Keratinocyte (primary cell): Measurements from ENCODE around the gene ALDH3A1. TPM values are rescaled to one million over a fixed set of nuclear protein-coding genes. Genes with fewer than 3 reads are reported as not detected.

ENCODE experiments used
- DNase-seq: peaks from one replicate; pipeline ENCODE4 v3.0.0-alpha.2; 2011; ENCODE audit warnings: low read depth, missing footprints, low spot score
- FAIRE-seq: peaks from 2 replicates; lab custom pipeline; 2011; peaks lifted over from hg19 to GRCh38; lab: Jason Lieb, UNC
- H2AFZ ChIP-seq: 2 replicates; pipeline ENCODE4 v1.6.0; 2012; ENCODE audit warnings: low read length, control low read depth, inconsistent platforms; ENCODE audit not compliant: control insufficient read depth
- H3K27ac ChIP-seq: 2 replicates; pipeline ENCODE4 v1.5.1; 2011; ENCODE audit warnings: low read length; ENCODE audit not compliant: control insufficient read depth, insufficient read depth
- H3K27me3 ChIP-seq: 3 replicates; pipeline ENCODE4 v1.6.0; 2011; ENCODE audit warnings: low read length; ENCODE audit not compliant: control insufficient read depth, insufficient read depth; ENCODE audit errors: extremely low read depth
- H3K36me3 ChIP-seq, 2 experiments: 2 replicates in 1 of 2; 3 replicates in 1 of 2; pipeline ENCODE4 v1.5.1; 2011; ENCODE audit warnings: low read length in 2 of 2, mild to moderate bottlenecking in 1 of 2; ENCODE audit not compliant: control insufficient read depth in 2 of 2, insufficient read depth in 2 of 2; ENCODE audit errors: extremely low read depth in 1 of 2
- H3K4me1 ChIP-seq: 3 replicates; pipeline ENCODE4 v1.5.1; 2011; ENCODE audit warnings: low read length; ENCODE audit not compliant: control insufficient read depth, insufficient read depth; ENCODE audit errors: extremely low read depth
- H3K4me2 ChIP-seq: 3 replicates; pipeline ENCODE4 v1.6.0; 2011; ENCODE audit warnings: low read depth, low read length; ENCODE audit not compliant: control insufficient read depth, insufficient read depth; ENCODE audit errors: extremely low read depth
- H3K4me3 ChIP-seq, 3 experiments: fragments of 200-600 bp in 1 of 3; sonication (generic) in 1 of 3; 2 replicates in 2 of 3; 3 replicates in 1 of 3; pipeline ENCODE4 v1.5.1; 2011 to 2016; ENCODE audit warnings: low read length in 3 of 3, mild to moderate bottlenecking in 3 of 3, control low read depth in 2 of 3, inconsistent platforms in 1 of 3, low read depth in 1 of 3, mixed read lengths in 1 of 3, mixed run types in 1 of 3, moderate library complexity in 1 of 3; ENCODE audit not compliant: control insufficient read depth in 2 of 3, insufficient read depth in 2 of 3; ENCODE audit errors: extremely low read depth in 1 of 3
- H3K79me2 ChIP-seq: 2 replicates; pipeline ENCODE4 v1.6.0; 2012; ENCODE audit warnings: low read length; ENCODE audit not compliant: control insufficient read depth, insufficient read depth
- H3K9ac ChIP-seq: 3 replicates; pipeline ENCODE4 v1.6.0; 2011; ENCODE audit warnings: low read length; ENCODE audit not compliant: control insufficient read depth, insufficient read depth; ENCODE audit errors: extremely low read depth
- H3K9me1 ChIP-seq: 3 replicates; pipeline ENCODE4 v1.6.0; 2011; ENCODE audit warnings: low read length; ENCODE audit not compliant: control insufficient read depth, insufficient read depth; ENCODE audit errors: extremely low read depth
- H3K9me3 ChIP-seq: 2 replicates; pipeline ENCODE4 v1.5.1; 2012; ENCODE audit warnings: low read depth, low read length; ENCODE audit not compliant: control insufficient read depth
- H4K20me1 ChIP-seq: 3 replicates; pipeline ENCODE4 v1.6.0; 2011; ENCODE audit warnings: low read length; ENCODE audit not compliant: control insufficient read depth, insufficient read depth; ENCODE audit errors: extremely low read depth
- EZH2 ChIP-seq: IDR thresholded peaks from one replicate; pipeline ENCODE4 v1.6.1; 2012; ENCODE audit warnings: inconsistent platforms, mild to moderate bottlenecking, low read length, moderate library complexity
- dilution Hi-C: fragments of 300-500 bp; cut with MboI; formaldehyde crosslinking; loops from one replicate; pipeline ENCODE4 v1.7.0; 2020; ENCODE audit warnings: low sequenced_read_pairs; ENCODE audit not compliant: extremely low pct_ligation_motif_present
- polyA plus RNA-seq, 5 experiments: library from polyadenylated mRNA; depleted of rRNA in 3 of 5; stranded (reverse) in 3 of 5; stranded (forward) in 1 of 5; unstranded in 1 of 5; fragments of >200 nt; gene quantifications; 1 replicate in 1 of 5; 2 replicates in 3 of 5; 3 replicates in 1 of 5; pipeline versions ENCODE4 v1.2.1 to v1.2.3, GENCODE V29; 2011 to 2012; ENCODE audit warnings: missing spikeins in 2 of 5, low read depth in 1 of 5, low replicate concordance in 1 of 5
- TF ChIP-seq, protein P1 (sequence below), 3 experiments: IDR thresholded peaks in 1 of 3; conservative IDR thresholded peaks in 1 of 3; optimal IDR thresholded peaks in 1 of 3; 2 replicates in 2 of 3; 3 replicates in 1 of 3; pipeline versions ENCODE3 to v1.5.1; 2011; ENCODE audit warnings: low read length in 3 of 3, mild to moderate bottlenecking in 3 of 3, moderate library complexity in 2 of 3, control low read depth in 1 of 3, inconsistent platforms in 1 of 3; ENCODE audit not compliant: insufficient read depth in 2 of 3; ENCODE audit errors: extremely low read depth in 1 of 3

The ALDH3A1 gene
- polyA plus RNA-seq, 1 donor (not counting 4 experiments of a cell fraction or from before 2014, with no cell fraction given) = 5.8 TPM

DNA sequence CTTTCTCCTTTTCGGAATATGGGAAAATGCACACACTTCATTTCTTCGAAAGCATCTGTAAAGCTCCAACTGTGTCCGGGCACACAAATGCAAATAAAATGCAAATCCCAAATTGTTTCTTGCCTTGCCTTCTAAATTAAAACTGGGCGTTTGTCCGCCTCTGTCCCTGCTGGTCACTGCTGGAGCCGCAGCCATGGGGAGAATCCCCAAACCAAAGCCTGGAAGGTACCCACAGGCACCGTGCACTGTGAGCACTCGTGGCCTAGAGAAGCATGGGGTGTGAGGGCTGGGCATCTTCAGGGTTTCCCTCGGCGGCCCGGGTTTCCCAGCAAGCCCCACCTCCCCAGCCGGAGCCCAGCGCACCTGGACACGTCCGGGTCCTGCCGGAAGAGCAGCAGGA, 34.6 kb downstream of the ALDH3A1 start:
- Histone ChIP-seq H3K27me3 (no peaks in the 10 kb centered on the region), H3K4me2 (no peak overlapping the region), H4K20me1 (no peaks in the 10 kb centered on the region), H3K9me1 (no peaks in the 10 kb centered on the region), H2AFZ (no peak overlapping the region), H3K36me3 (no peaks in the 10 kb centered on the region), H3K79me2 (no peaks in the 10 kb centered on the region), H3K9ac (no peak overlapping the region), H3K9me3 (no peaks in the 10 kb centered on the region), H3K4me3 (no peak overlapping the region), H3K4me1 (peaks cover 12% of the 10 kb centered on the region), H3K27ac (no peak overlapping the region)
- FAIRE-seq (no peak), DNase-seq (no peak)
- TF ChIP-seq EZH2 = no peak
- TF ChIP-seq, protein P1, sequence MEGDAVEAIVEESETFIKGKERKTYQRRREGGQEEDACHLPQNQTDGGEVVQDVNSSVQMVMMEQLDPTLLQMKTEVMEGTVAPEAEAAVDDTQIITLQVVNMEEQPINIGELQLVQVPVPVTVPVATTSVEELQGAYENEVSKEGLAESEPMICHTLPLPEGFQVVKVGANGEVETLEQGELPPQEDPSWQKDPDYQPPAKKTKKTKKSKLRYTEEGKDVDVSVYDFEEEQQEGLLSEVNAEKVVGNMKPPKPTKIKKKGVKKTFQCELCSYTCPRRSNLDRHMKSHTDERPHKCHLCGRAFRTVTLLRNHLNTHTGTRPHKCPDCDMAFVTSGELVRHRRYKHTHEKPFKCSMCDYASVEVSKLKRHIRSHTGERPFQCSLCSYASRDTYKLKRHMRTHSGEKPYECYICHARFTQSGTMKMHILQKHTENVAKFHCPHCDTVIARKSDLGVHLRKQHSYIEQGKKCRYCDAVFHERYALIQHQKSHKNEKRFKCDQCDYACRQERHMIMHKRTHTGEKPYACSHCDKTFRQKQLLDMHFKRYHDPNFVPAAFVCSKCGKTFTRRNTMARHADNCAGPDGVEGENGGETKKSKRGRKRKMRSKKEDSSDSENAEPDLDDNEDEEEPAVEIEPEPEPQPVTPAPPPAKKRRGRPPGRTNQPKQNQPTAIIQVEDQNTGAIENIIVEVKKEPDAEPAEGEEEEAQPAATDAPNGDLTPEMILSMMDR (optimal IDR thresholded peaks at IDR 0.05 in 1 of 3, IDR thresholded peaks at IDR 0.05 in 1 of 3, conservative IDR thresholded peaks at IDR 0.05 in 1 of 3; ENCODE audit: extremely low read depth in 1 of 3, insufficient read depth in 2 of 3, low read length in 3 of 3) = peak in 1 of 3 experiments; percentile 10
- dilution Hi-C loops = no loop called here

DNA sequence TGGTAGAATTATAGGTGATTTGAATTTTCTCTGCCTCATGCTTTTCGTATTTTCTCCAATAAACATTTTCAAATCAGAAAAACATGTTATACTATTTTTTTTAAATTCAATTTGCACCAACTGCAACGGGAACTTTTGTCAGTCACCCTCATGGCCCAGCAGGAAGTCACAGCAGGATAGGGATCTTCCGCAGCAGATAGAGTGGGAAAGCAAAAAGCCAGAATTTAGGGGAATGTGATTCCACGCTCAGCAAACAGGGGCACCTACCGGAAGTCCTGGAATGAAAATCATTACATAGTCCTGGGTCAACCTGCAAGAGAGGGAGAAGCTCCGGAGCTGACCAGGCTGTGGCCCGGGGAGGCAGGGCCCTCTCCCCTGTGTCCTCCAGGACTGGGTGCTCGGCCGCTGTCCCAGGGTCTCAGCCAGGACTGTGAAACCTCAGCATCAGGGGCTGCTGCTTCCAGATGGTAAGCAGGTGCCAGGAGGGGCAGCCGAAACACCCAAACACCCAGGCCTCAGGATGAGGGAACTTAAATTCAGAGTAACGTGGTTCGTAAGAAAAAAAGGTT, 35.6 kb downstream of the ALDH3A1 start:
- Histone ChIP-seq H3K27ac (no peak overlapping the region), H4K20me1 (no peaks in the 10 kb centered on the region), H3K9me1 (no peaks in the 10 kb centered on the region), H2AFZ (no peak overlapping the region), H3K4me3 (no peak overlapping the region), H3K4me2 (no peak overlapping the region), H3K79me2 (no peaks in the 10 kb centered on the region), H3K27me3 (no peaks in the 10 kb centered on the region), H3K9ac (no peak overlapping the region), H3K36me3 (no peaks in the 10 kb centered on the region), H3K9me3 (no peaks in the 10 kb centered on the region), H3K4me1 (peaks cover 7% of the 10 kb centered on the region)
- TF ChIP-seq, protein P1 (optimal IDR thresholded peaks at IDR 0.05 in 1 of 3, IDR thresholded peaks at IDR 0.05 in 1 of 3, conservative IDR thresholded peaks at IDR 0.05 in 1 of 3; ENCODE audit: extremely low read depth in 1 of 3, insufficient read depth in 2 of 3, low read length in 3 of 3) = no peak
- no peak for TF ChIP-seq EZH2
- no peak for DNase-seq
- no peak for FAIRE-seq
- dilution Hi-C loops = no loop called here
